Effector memory CD8-positive, alpha-beta T cell (primary cell): ENCODE data around the gene ACACA.
"Not testable (repeated sequence)": the region's sequence is repeated elsewhere in the genome, so short reads cannot be mapped to it uniquely, and the experiment has no call there.

Source experiments
- ATAC-seq: fragments of 150-1000 bp; cut with Tn5 transposase; replicated peaks from 2 replicates; pipeline ENCODE4 v1.10.0; 2021; ENCODE audit warnings: mild to moderate bottlenecking, moderate library complexity
- DNase-seq, 3 experiments: peaks; one replicate each; pipeline ENCODE4 v3.0.0; 2021
- H3K27ac Mint-ChIP-seq, 2 donors: one replicate each; pipeline ENCODE4 v1.8.0; 2022; ENCODE audit warnings: mild to moderate bottlenecking in 2 of 2, mixed read lengths in 2 of 2, moderate library complexity in 2 of 2
- H3K27me3 Mint-ChIP-seq, 2 donors: one replicate each; pipeline ENCODE4 v1.8.0; 2022; ENCODE audit warnings: mixed read lengths in 2 of 2
- H3K36me3 Mint-ChIP-seq: one replicate; pipeline ENCODE4 v1.8.0; 2022; ENCODE audit warnings: mild to moderate bottlenecking, moderate library complexity, mixed read lengths; ENCODE audit not compliant: insufficient read depth
- H3K4me1 Mint-ChIP-seq, 2 donors: one replicate each; pipeline ENCODE4 v1.8.0; 2022; ENCODE audit warnings: low read depth in 2 of 2, mixed read lengths in 2 of 2
- H3K4me3 Mint-ChIP-seq, 2 donors: one replicate each; pipeline ENCODE4 v1.8.0; 2022; ENCODE audit warnings: mild to moderate bottlenecking in 2 of 2, mixed read lengths in 2 of 2, moderate library complexity in 2 of 2
- H3K9me3 Mint-ChIP-seq, 2 donors: one replicate each; pipeline ENCODE4 v1.8.0; 2022; ENCODE audit warnings: mixed read lengths in 2 of 2

ACACA gene

GRCh38 chr17:37417852-37418251 is 11.2 kb upstream of the ACACA start:
- Mint-ChIP-seq H3K9me3 (no peaks in the 10 kb centered on the region), H3K4me3 (no peak overlapping the region), H3K27me3 (no peaks in the 10 kb centered on the region), H3K27ac (no peak overlapping the region), H3K4me1 (peaks cover 0 to 1% of the 10 kb centered on the region in 2 donors), H3K36me3 (peaks cover 70% of the 10 kb centered on the region)
- DNase-seq (no peak), ATAC-seq (no peak)

- H3K9me3 Mint-ChIP-seq: no peaks in the 10 kb centered on the region
- peaks cover 77% of the 10 kb centered on the region for H3K36me3 Mint-ChIP-seq
- no peaks in the 10 kb centered on the region for H3K27me3 Mint-ChIP-seq
- no peak for ATAC-seq
- H3K4me1 Mint-ChIP-seq: peaks cover 1 to 8% of the 10 kb centered on the region in 2 donors
- no peak for DNase-seq
- no peak overlapping the region for H3K27ac Mint-ChIP-seq
- H3K4me3 Mint-ChIP-seq: no peak overlapping the region
These were observed 7.4 kb upstream of the ACACA start for GRCh38 chr17:37413875-37414519.

DNA sequence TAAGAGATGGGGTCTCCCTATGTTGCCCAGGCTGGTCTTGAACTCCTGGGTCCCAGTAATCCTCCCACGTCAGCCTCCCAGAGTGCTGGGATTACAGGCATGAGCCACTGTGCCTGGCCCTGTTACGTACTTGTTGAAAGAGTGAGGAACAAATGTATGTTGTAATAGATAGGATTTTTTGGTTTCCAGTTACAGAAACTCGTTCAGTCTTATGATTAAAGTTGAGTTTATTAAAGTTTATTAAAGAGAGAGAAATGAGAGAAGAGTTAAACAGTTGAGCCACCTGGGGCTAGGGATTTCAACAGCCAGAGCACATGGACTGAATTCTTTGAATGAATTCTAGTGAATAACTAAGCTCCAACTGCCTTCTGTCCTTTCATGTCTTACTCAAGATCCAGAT is 3.7 kb upstream of the ACACA start:
- Mint-ChIP-seq H3K36me3 (peaks cover 66% of the 10 kb centered on the region), H3K27me3 (no peaks in the 10 kb centered on the region), H3K4me3 (no peak overlapping the region), H3K9me3 (no peaks in the 10 kb centered on the region), H3K27ac (peak overlapping the region in 1 of 2 donors; percentile 29), H3K4me1 (peaks cover 9 to 31% of the 10 kb centered on the region in 2 donors)
- no peak for ATAC-seq
- no peak for DNase-seq

GRCh38 chr17:37408145-37408479 is 1.5 kb upstream of the ACACA start:
- Mint-ChIP-seq H3K36me3 (peaks cover 49% of the 10 kb centered on the region), H3K27ac (peak overlapping the region; percentile 80 to 89), H3K4me3 (peak overlapping the region; percentile 89 to 98), H3K4me1 (peaks cover 11 to 37% of the 10 kb centered on the region in 2 donors)
- not testable (repeated sequence) for DNase-seq, H3K9me3 Mint-ChIP-seq, ATAC-seq, H3K27me3 Mint-ChIP-seq

GRCh38 chr17:37405955-37406634 is 541 bp downstream of the ACACA start:
- H3K27me3 Mint-ChIP-seq: no peaks in the 10 kb centered on the region
- DNase-seq (no peak), ATAC-seq (peak; percentile 0)
- H3K27ac Mint-ChIP-seq: peak overlapping the region; percentile 91
- no peaks in the 10 kb centered on the region for H3K9me3 Mint-ChIP-seq
- peaks cover 11 to 36% of the 10 kb centered on the region in 2 donors for H3K4me1 Mint-ChIP-seq
- H3K4me3 Mint-ChIP-seq: peak overlapping the region; percentile 97 to 98
- peaks cover 28% of the 10 kb centered on the region for H3K36me3 Mint-ChIP-seq

GRCh38 chr17:37405522-37405921 is 1.1 kb downstream of the ACACA start:
- ATAC-seq, H3K27me3 Mint-ChIP-seq, H3K9me3 Mint-ChIP-seq, H3K27ac Mint-ChIP-seq, DNase-seq: not testable (repeated sequence)
- Mint-ChIP-seq H3K4me1 (peaks cover 11 to 33% of the 10 kb centered on the region in 2 donors), H3K36me3 (peaks cover 23% of the 10 kb centered on the region), H3K4me3 (peak overlapping the region; percentile 97 to 98)

DNA sequence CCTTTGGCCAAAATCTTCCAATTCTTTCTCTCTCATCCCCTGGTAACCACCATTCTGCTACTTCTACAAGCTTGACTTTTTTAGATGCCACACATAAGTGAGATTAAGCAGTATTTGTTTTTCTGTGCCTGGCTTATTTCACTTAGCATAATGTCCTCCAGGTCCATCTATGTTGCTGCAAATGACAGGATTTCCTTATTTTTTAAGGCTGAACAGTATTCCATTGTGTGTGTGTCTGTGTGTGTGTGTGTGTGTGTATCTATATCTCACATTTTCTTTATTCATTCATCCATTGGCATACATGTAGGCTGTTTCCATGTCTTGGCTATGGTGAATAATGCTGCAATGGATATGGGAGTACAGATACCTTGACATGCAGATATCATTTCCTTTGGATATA is 6.1 kb downstream of the ACACA start:
- no peaks in the 10 kb centered on the region for H3K27me3 Mint-ChIP-seq
- DNase-seq: no peak
- no peak overlapping the region for H3K27ac Mint-ChIP-seq
- no peak overlapping the region for H3K4me3 Mint-ChIP-seq
- H3K4me1 Mint-ChIP-seq: peaks cover 6 to 9% of the 10 kb centered on the region in 2 donors
- ATAC-seq: no peak
- no peaks in the 10 kb centered on the region for H3K9me3 Mint-ChIP-seq
- H3K36me3 Mint-ChIP-seq: peaks cover 3% of the 10 kb centered on the region

GRCh38 chr17:37399265-37399803 is 7.3 kb downstream of the ACACA start:
- Mint-ChIP-seq H3K4me1 (peaks cover 3 to 4% of the 10 kb centered on the region in 2 donors), H3K27me3 (no peaks in the 10 kb centered on the region), H3K36me3 (peaks cover 3% of the 10 kb centered on the region), H3K4me3 (no peak overlapping the region), H3K27ac (no peak overlapping the region), H3K9me3 (no peaks in the 10 kb centered on the region)
- ATAC-seq: no peak
- no peak for DNase-seq

GRCh38 chr17:37393352-37393751 is 13.3 kb downstream of the ACACA start:
- no peaks in the 10 kb centered on the region for H3K27me3 Mint-ChIP-seq
- H3K4me3 Mint-ChIP-seq: no peak overlapping the region
- no peaks in the 10 kb centered on the region for H3K9me3 Mint-ChIP-seq
- no peak for ATAC-seq
- no peak for DNase-seq
- no peaks in the 10 kb centered on the region for H3K36me3 Mint-ChIP-seq
- H3K27ac Mint-ChIP-seq: peak overlapping the region in 1 of 2 donors; percentile 23
- H3K4me1 Mint-ChIP-seq: peaks cover 10 to 13% of the 10 kb centered on the region in 2 donors

GRCh38 chr17:37392024-37392590 is 14.5 kb downstream of the ACACA start:
- peaks cover 3% of the 10 kb centered on the region for H3K36me3 Mint-ChIP-seq
- H3K9me3 Mint-ChIP-seq: no peaks in the 10 kb centered on the region
- H3K4me1 Mint-ChIP-seq: peaks cover 7 to 10% of the 10 kb centered on the region in 2 donors
- H3K27ac Mint-ChIP-seq: peak overlapping the region; percentile 38 to 72
- no peak for DNase-seq
- ATAC-seq: no peak
- no peak overlapping the region for H3K4me3 Mint-ChIP-seq
- H3K27me3 Mint-ChIP-seq: no peaks in the 10 kb centered on the region

DNA sequence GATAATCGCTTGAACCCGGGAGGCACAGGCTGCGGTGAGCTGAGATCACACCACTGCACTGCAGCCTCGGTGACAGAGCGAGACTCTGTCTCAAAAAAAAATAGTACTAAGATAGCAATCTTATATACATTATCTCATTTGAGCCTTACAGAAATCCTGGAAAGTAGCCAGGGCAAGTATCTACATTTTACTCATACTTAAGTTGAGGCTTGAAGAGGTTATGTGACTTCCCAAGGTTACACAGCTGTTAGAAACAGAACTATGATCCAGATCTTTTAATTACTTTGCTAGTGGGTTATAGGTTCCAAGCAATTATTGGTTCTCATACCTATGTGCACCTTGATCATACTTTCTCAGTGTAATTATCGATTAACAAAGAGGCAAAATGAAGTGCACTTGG is 15.5 kb downstream of the ACACA start:
- Mint-ChIP-seq H3K4me3 (no peak overlapping the region), H3K9me3 (no peaks in the 10 kb centered on the region), H3K36me3 (peaks cover 3% of the 10 kb centered on the region), H3K4me1 (peaks cover 7 to 10% of the 10 kb centered on the region in 2 donors), H3K27ac (no peak overlapping the region), H3K27me3 (no peaks in the 10 kb centered on the region)
- no peak for ATAC-seq
- DNase-seq: no peak

DNA sequence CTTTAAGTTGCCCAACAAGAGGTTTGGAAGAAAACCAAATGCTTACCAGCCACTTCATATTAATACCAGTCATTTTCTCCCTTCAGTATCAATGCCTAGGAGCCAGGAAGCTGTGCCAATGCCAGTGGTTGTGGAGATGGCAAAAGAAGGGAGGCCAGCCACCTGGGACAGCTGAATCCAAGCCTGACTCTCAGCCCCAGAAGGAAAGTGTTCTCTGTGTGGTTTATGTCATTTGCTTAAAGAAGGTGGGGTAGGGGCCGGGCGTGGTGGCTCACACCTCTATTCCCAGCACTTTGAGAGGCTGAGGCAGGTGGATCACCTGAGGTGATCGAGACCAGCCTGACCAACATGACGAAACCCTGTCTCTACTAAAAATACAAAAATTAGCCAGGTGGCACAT is 17.5 kb downstream of the ACACA start:
- no peaks in the 10 kb centered on the region for H3K9me3 Mint-ChIP-seq

GRCh38 chr17:37388266-37388665 is 18.4 kb downstream of the ACACA start:
- H3K9me3 Mint-ChIP-seq: no peaks in the 10 kb centered on the region
- no peak overlapping the region for H3K4me3 Mint-ChIP-seq
- H3K36me3 Mint-ChIP-seq: peaks cover 3% of the 10 kb centered on the region
- H3K4me1 Mint-ChIP-seq: peaks cover 7 to 10% of the 10 kb centered on the region in 2 donors
- no peak overlapping the region for H3K27ac Mint-ChIP-seq
- no peaks in the 10 kb centered on the region for H3K27me3 Mint-ChIP-seq
- no peak for DNase-seq
- no peak for ATAC-seq

More for the DNA sequence above, 17.5 kb downstream of the ACACA start:
- DNase-seq: no peak
- Mint-ChIP-seq H3K27me3 (no peaks in the 10 kb centered on the region), H3K36me3 (peaks cover 3% of the 10 kb centered on the region), H3K4me3 (no peak overlapping the region), H3K27ac (no peak overlapping the region), H3K4me1 (peaks cover 7 to 10% of the 10 kb centered on the region in 2 donors)
- ATAC-seq: no peak

- no peak overlapping the region for H3K27ac Mint-ChIP-seq
- H3K27me3 Mint-ChIP-seq: no peaks in the 10 kb centered on the region
- H3K36me3 Mint-ChIP-seq: peaks cover 3% of the 10 kb centered on the region
- H3K9me3 Mint-ChIP-seq: no peaks in the 10 kb centered on the region
- no peak for ATAC-seq
- DNase-seq: no peak
- H3K4me1 Mint-ChIP-seq: peaks cover under 1 to 2% of the 10 kb centered on the region in 2 donors
- no peak overlapping the region for H3K4me3 Mint-ChIP-seq
These were observed 20.2 kb downstream of the ACACA start for GRCh38 chr17:37386462-37386861.
